IPS-20b (cell line): ENCODE data around the gene MAB21L4.

Experiments used
- H3K27ac ChIP-seq: one replicate; pipeline ENCODE4 v1.5.1; 2013; ENCODE audit warnings: low read length
- H3K27me3 ChIP-seq: 2 replicates; pipeline ENCODE4 v1.6.1; 2013; ENCODE audit warnings: mild to moderate bottlenecking, low read length, inconsistent platforms; ENCODE audit not compliant: insufficient read depth
- H3K36me3 ChIP-seq: 2 replicates; pipeline ENCODE4 v1.6.1; 2013; ENCODE audit warnings: low read depth, mild to moderate bottlenecking, inconsistent platforms, low read length, moderate library complexity; ENCODE audit not compliant: insufficient read depth
- H3K4me1 ChIP-seq: 2 replicates; pipeline ENCODE4 v1.6.1; 2013; ENCODE audit warnings: mild to moderate bottlenecking, control low read depth, inconsistent platforms, low read length, moderate library complexity; ENCODE audit not compliant: insufficient read depth
- H3K4me3 ChIP-seq: 2 replicates; pipeline ENCODE4 v1.5.1; 2013; ENCODE audit warnings: mild to moderate bottlenecking, low read length, inconsistent platforms
- H3K9ac ChIP-seq: 2 replicates; pipeline ENCODE4 v1.6.1; 2013; ENCODE audit warnings: low read depth, mild to moderate bottlenecking, inconsistent platforms, low read length, moderate library complexity
- H3K9me3 ChIP-seq: 2 replicates; pipeline ENCODE4 v1.6.1; 2013; ENCODE audit warnings: mild to moderate bottlenecking, low read depth, low read length, inconsistent platforms; ENCODE audit not compliant: insufficient read depth

MAB21L4 gene

GRCh38 chr2:240876035-240876474, 19.9 kb downstream of the MAB21L4 start:
- Histone ChIP-seq H3K4me3 (no peak overlapping the region), H3K27ac (no peak overlapping the region), H3K36me3 (no peaks in the 10 kb centered on the region), H3K27me3 (no peaks in the 10 kb centered on the region), H3K9ac (no peak overlapping the region), H3K9me3 (no peaks in the 10 kb centered on the region), H3K4me1 (no peaks in the 10 kb centered on the region)

GRCh38 chr2:240875228-240876034, 20.5 kb downstream of the MAB21L4 start:
- Histone ChIP-seq H3K27ac (no peak overlapping the region), H3K4me3 (no peak overlapping the region), H3K27me3 (no peaks in the 10 kb centered on the region), H3K36me3 (no peaks in the 10 kb centered on the region), H3K4me1 (no peaks in the 10 kb centered on the region), H3K9ac (no peak overlapping the region), H3K9me3 (no peaks in the 10 kb centered on the region)

DNA sequence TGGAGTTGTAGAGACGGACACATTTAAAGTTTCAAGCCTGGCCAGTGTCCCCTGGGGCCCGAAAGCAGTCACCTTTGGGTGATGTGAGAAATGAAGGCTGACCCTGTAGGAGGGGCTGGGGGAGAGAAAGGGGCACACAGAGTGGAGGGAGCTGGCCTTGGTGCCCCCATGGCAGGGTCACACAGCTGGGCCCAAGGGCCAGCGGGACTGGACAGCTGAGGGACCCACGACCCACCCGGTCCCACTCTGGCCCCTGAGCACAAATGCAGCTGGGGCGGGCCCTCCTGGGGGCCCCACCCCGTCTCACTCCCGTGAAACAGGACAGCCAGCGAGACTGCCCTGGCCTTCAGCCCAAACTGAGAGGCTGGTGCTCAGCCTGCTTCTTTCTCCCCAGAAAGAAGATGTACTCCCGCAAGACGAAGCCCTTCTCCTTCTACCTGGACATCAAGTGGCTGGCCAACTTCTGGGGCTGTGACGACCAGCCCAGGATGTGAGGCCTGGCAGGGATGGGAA, 21.2 kb downstream of the MAB21L4 start:
- Histone ChIP-seq H3K4me1 (no peaks in the 10 kb centered on the region), H3K36me3 (no peaks in the 10 kb centered on the region), H3K27ac (no peak overlapping the region), H3K9ac (no peak overlapping the region), H3K27me3 (no peaks in the 10 kb centered on the region), H3K4me3 (no peak overlapping the region), H3K9me3 (no peaks in the 10 kb centered on the region)

- no peaks in the 10 kb centered on the region for H3K9me3 ChIP-seq
- no peaks in the 10 kb centered on the region for H3K4me1 ChIP-seq
- no peak overlapping the region for H3K4me3 ChIP-seq
- H3K36me3 ChIP-seq: no peaks in the 10 kb centered on the region
- no peaks in the 10 kb centered on the region for H3K27me3 ChIP-seq
- no peak overlapping the region for H3K27ac ChIP-seq
- no peak overlapping the region for H3K9ac ChIP-seq
These were observed 21.9 kb downstream of the MAB21L4 start for GRCh38 chr2:240873805-240874714.

- H3K36me3 ChIP-seq: no peaks in the 10 kb centered on the region
- no peak overlapping the region for H3K27ac ChIP-seq
- no peaks in the 10 kb centered on the region for H3K9me3 ChIP-seq
- H3K27me3 ChIP-seq: no peaks in the 10 kb centered on the region
- no peak overlapping the region for H3K9ac ChIP-seq
- no peak overlapping the region for H3K4me3 ChIP-seq
- H3K4me1 ChIP-seq: no peaks in the 10 kb centered on the region
These were observed 22.7 kb downstream of the MAB21L4 start for GRCh38 chr2:240873098-240873788.

DNA sequence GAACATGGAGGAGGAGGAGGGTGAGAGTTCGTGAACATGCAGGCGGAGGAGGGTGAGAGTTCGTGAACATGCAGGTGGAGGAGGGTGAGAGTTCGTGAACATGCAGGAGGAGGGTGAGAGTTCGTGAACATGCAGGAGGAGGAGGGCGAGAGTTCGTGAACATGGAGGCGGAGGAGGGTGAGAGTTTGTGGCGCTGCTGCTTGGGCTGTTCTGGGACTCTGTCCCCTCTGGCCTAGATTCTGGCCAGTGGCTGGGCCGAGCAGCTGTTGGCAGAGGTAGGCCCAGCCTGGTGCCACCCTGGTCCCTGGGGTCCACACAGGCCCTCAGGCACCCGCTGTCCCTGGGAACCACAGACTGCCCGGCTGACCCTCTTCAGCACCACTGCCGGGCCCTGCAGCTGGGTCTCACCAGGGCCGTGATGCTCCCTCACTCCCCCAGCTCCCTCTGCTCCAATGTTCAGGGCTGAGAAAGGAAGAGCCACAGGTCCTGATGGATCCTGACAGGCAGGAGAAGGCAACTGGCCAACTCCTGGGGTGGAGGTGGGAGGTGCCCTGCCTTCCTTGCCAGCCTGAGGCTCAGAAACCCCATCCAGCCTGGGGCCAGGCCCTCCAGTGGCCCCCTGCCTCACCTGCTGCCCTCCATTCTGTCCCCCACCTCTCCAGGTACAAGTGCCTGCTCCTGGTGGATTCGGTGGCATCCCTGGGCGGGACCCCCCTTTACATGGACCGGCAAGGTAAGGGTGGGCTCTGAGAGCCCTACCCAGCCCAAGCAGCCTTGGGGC, 23.4 kb downstream of the MAB21L4 start:
- H3K9ac ChIP-seq: no peak overlapping the region
- no peaks in the 10 kb centered on the region for H3K27me3 ChIP-seq
- H3K4me3 ChIP-seq: no peak overlapping the region
- no peaks in the 10 kb centered on the region for H3K36me3 ChIP-seq
- H3K4me1 ChIP-seq: no peaks in the 10 kb centered on the region
- no peaks in the 10 kb centered on the region for H3K9me3 ChIP-seq
- H3K27ac ChIP-seq: no peak overlapping the region

DNA sequence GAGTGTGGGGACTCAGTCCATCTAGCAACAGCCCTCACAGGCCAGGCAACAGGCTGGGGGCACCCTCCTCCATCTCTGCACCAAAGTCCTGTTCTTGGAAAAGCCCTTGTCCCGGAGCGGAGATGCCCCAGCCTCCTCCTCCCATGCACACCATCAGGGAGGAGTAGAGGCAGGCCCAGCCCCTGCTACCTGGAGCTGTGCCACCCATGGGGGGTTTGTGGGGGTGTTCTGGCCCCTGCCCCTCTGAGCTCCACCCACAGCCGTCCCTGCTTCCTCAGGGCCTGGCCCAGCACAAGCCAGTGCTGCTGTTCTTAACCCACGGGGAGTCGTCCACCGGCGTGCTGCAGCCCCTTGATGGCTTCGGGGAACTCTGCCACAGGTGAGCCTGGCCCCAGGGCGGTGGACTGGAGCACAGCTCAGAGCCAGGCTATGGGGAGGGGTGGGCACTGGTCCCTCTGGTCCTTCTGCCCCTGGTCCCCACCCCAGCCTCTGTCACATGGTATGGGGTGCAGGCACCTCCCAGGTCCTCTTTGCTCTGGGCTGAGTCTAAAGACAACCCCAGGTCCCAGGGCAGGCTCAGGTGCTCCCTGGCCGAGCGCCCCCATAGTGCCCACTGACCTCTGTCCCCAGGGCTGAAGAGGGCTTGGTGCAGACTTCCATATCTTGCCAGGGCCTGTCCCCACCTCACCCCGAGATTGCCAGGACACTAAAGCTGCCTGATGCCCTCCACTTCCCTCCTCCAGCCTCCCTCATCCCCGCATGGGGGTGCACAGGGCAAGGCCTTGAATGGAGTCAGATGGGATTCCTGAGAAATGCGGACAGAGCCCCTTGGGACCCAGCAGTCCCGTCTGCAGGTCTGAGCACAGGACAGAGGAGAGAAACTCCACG, 24.6 kb downstream of the MAB21L4 start:
- Histone ChIP-seq H3K4me3 (no peak overlapping the region), H3K9ac (no peak overlapping the region), H3K9me3 (no peaks in the 10 kb centered on the region), H3K27me3 (no peaks in the 10 kb centered on the region), H3K4me1 (no peaks in the 10 kb centered on the region), H3K36me3 (no peaks in the 10 kb centered on the region), H3K27ac (no peak overlapping the region)

DNA sequence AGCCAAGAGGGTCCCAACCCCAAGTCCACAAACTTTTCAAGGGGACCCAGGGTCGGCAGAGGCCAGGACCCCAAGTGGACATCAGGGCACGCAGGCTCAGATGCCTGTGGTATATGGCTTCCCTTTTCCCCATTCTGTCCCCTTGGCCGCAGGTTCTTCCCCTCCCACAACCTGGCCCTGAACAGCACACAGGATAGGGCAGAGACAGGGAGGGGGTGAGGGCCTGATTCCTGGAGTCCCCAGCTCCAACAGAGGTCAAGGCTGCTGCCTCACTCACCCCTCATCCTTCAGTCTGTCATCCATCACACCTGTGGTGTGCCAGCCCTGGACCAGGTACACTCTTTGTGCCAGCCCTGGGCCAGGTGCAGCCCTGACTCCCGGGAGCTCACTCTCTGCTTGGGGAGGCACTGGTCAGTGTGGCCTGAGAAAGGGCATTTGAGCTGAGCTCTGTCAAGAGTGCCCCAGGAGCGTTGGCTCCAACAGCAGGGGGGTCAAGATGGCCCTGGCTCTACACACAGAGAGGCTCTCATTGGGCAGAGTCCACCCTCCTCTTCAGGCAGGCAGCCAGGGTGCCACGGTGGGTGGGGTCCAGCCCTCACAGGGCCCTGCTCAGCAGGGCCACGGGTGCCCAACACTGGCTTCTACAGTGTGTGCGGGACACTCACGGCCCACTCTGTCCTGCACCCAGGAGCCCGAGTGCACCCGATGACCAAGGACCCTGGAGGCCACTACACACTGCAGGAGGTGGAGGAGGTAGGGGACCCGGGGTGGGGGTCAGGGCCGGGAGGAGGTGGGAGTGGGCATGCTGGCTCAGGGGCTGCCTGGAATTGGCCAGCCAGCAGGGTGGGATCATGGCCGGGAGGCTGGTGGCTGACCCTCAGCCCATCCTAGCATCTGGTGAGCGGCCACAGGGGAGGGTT, 25.7 kb downstream of the MAB21L4 start:
- Histone ChIP-seq H3K36me3 (no peaks in the 10 kb centered on the region), H3K4me1 (no peaks in the 10 kb centered on the region), H3K4me3 (no peak overlapping the region), H3K27ac (no peak overlapping the region), H3K9me3 (no peaks in the 10 kb centered on the region), H3K27me3 (no peaks in the 10 kb centered on the region), H3K9ac (no peak overlapping the region)

GRCh38 chr2:240869109-240869955, 26.6 kb downstream of the MAB21L4 start:
- H3K9ac ChIP-seq: no peak overlapping the region
- H3K36me3 ChIP-seq: no peaks in the 10 kb centered on the region
- no peak overlapping the region for H3K4me3 ChIP-seq
- no peaks in the 10 kb centered on the region for H3K27me3 ChIP-seq
- no peaks in the 10 kb centered on the region for H3K4me1 ChIP-seq
- no peak overlapping the region for H3K27ac ChIP-seq
- no peaks in the 10 kb centered on the region for H3K9me3 ChIP-seq
